Central memory CD8-positive, alpha-beta T cell (primary cell): ENCODE data around the gene PPM1H.
"Not testable (repeated sequence)": the region's sequence is repeated elsewhere in the genome, so short reads cannot be mapped to it uniquely, and the experiment has no call there.

ENCODE experiments used
- ATAC-seq: fragments of 150-1000 bp; cut with Tn5 transposase; replicated peaks from 2 replicates; pipeline ENCODE4 v1.10.0; 2022; ENCODE audit warnings: mild to moderate bottlenecking, moderate FRiP score, moderate number of reproducible peaks; ENCODE audit not compliant: poor library complexity, severe bottlenecking; ENCODE audit errors: extremely low read depth
- DNase-seq, 2 donors: peaks; one replicate each; pipeline ENCODE4 v3.0.0; 2021; ENCODE audit warnings: low spot score in 2 of 2
- H3K27ac Mint-ChIP-seq: one replicate; pipeline ENCODE4 v1.8.0; 2022; ENCODE audit warnings: low read depth, mild to moderate bottlenecking, moderate library complexity, mixed read lengths
- H3K27me3 Mint-ChIP-seq: one replicate; pipeline ENCODE4 v1.8.0; 2022; ENCODE audit warnings: mixed read lengths
- H3K36me3 Mint-ChIP-seq: one replicate; pipeline ENCODE4 v1.8.0; 2022; ENCODE audit warnings: mild to moderate bottlenecking, moderate library complexity, mixed read lengths; ENCODE audit not compliant: insufficient read depth
- H3K4me1 Mint-ChIP-seq: one replicate; pipeline ENCODE4 v1.8.0; 2022; ENCODE audit warnings: mixed read lengths
- H3K4me3 Mint-ChIP-seq: one replicate; pipeline ENCODE4 v1.8.0; 2022; ENCODE audit warnings: mild to moderate bottlenecking, moderate library complexity, mixed read lengths
- H3K9me3 Mint-ChIP-seq: one replicate; pipeline ENCODE4 v1.8.0; 2022; ENCODE audit warnings: mixed read lengths

Gene PPM1H

GRCh38 chr12:62732861-62733427 is 202.0 kb downstream of the PPM1H start:
- no peaks in the 10 kb centered on the region for H3K9me3 Mint-ChIP-seq
- H3K36me3 Mint-ChIP-seq, result no peaks in the 10 kb centered on the region
- H3K27ac Mint-ChIP-seq, result no peak overlapping the region
- H3K4me1 Mint-ChIP-seq, result no peaks in the 10 kb centered on the region
- no peak overlapping the region for H3K4me3 Mint-ChIP-seq
- H3K27me3 Mint-ChIP-seq, result no peaks in the 10 kb centered on the region
- DNase-seq, result no peak
- ATAC-seq, result no peak

- no peaks in the 10 kb centered on the region for H3K27me3 Mint-ChIP-seq
- no peak for DNase-seq
- no peak overlapping the region for H3K27ac Mint-ChIP-seq
- H3K4me1 Mint-ChIP-seq, result no peaks in the 10 kb centered on the region
- ATAC-seq, result no peak
- H3K36me3 Mint-ChIP-seq, result no peaks in the 10 kb centered on the region
- H3K9me3 Mint-ChIP-seq, result no peaks in the 10 kb centered on the region
- no peak overlapping the region for H3K4me3 Mint-ChIP-seq
Measured at GRCh38 chr12:62731055-62731820, 203.7 kb downstream of the PPM1H start.

- ATAC-seq (no peak), DNase-seq (no peak)
- Mint-ChIP-seq H3K27me3 (no peaks in the 10 kb centered on the region), H3K9me3 (no peaks in the 10 kb centered on the region), H3K36me3 (no peaks in the 10 kb centered on the region), H3K4me3 (no peak overlapping the region), H3K27ac (no peak overlapping the region), H3K4me1 (no peaks in the 10 kb centered on the region)
Measured at GRCh38 chr12:62730649-62731048, 204.3 kb downstream of the PPM1H start.

- not testable (repeated sequence) for H3K36me3 Mint-ChIP-seq, H3K4me1 Mint-ChIP-seq, H3K4me3 Mint-ChIP-seq, DNase-seq, ATAC-seq, H3K27ac Mint-ChIP-seq, H3K9me3 Mint-ChIP-seq, H3K27me3 Mint-ChIP-seq
Measured at GRCh38 chr12:62729579-62730544, 205.1 kb downstream of the PPM1H start.

- H3K9me3 Mint-ChIP-seq, result no peaks in the 10 kb centered on the region
- H3K27me3 Mint-ChIP-seq, result no peaks in the 10 kb centered on the region
- H3K4me3 Mint-ChIP-seq, result no peak overlapping the region
- no peaks in the 10 kb centered on the region for H3K36me3 Mint-ChIP-seq
- DNase-seq (no peak), ATAC-seq (no peak)
- no peaks in the 10 kb centered on the region for H3K4me1 Mint-ChIP-seq
- no peak overlapping the region for H3K27ac Mint-ChIP-seq
Measured at GRCh38 chr12:62728741-62729140, 206.2 kb downstream of the PPM1H start.

GRCh38 chr12:62726471-62726980 is 208.4 kb downstream of the PPM1H start:
- Mint-ChIP-seq H3K27me3 (no peaks in the 10 kb centered on the region), H3K4me1 (no peaks in the 10 kb centered on the region), H3K9me3 (no peaks in the 10 kb centered on the region), H3K4me3 (no peak overlapping the region), H3K36me3 (no peaks in the 10 kb centered on the region), H3K27ac (no peak overlapping the region)
- DNase-seq, result no peak
- no peak for ATAC-seq

- ATAC-seq (no peak), DNase-seq (no peak)
- no peaks in the 10 kb centered on the region for H3K9me3 Mint-ChIP-seq
- no peaks in the 10 kb centered on the region for H3K27me3 Mint-ChIP-seq
- H3K4me3 Mint-ChIP-seq, result no peak overlapping the region
- no peaks in the 10 kb centered on the region for H3K36me3 Mint-ChIP-seq
- no peaks in the 10 kb centered on the region for H3K4me1 Mint-ChIP-seq
- no peak overlapping the region for H3K27ac Mint-ChIP-seq
Measured at GRCh38 chr12:62725781-62726180, 209.2 kb downstream of the PPM1H start.

GRCh38 chr12:62724947-62725451 is 210.0 kb downstream of the PPM1H start:
- H3K27ac Mint-ChIP-seq, result no peak overlapping the region
- no peaks in the 10 kb centered on the region for H3K36me3 Mint-ChIP-seq
- H3K4me3 Mint-ChIP-seq, result no peak overlapping the region
- ATAC-seq, result no peak
- H3K27me3 Mint-ChIP-seq, result no peaks in the 10 kb centered on the region
- no peak for DNase-seq
- no peaks in the 10 kb centered on the region for H3K9me3 Mint-ChIP-seq
- no peaks in the 10 kb centered on the region for H3K4me1 Mint-ChIP-seq

- Mint-ChIP-seq H3K9me3 (no peaks in the 10 kb centered on the region), H3K27ac (no peak overlapping the region), H3K36me3 (no peaks in the 10 kb centered on the region), H3K4me1 (no peaks in the 10 kb centered on the region), H3K27me3 (no peaks in the 10 kb centered on the region), H3K4me3 (no peak overlapping the region)
- no peak for DNase-seq
- ATAC-seq, result no peak
Measured at GRCh38 chr12:62724285-62724684, 210.7 kb downstream of the PPM1H start.

- Mint-ChIP-seq H3K36me3 (peaks cover 1% of the 10 kb centered on the region), H3K9me3 (no peaks in the 10 kb centered on the region), H3K27ac (no peak overlapping the region), H3K4me3 (no peak overlapping the region), H3K27me3 (no peaks in the 10 kb centered on the region), H3K4me1 (no peaks in the 10 kb centered on the region)
- no peak for DNase-seq
- no peak for ATAC-seq
Measured at GRCh38 chr12:62722971-62723680, 211.8 kb downstream of the PPM1H start.

GRCh38 chr12:62720661-62721330 is 214.2 kb downstream of the PPM1H start:
- no peak for ATAC-seq
- H3K4me1 Mint-ChIP-seq, result no peaks in the 10 kb centered on the region
- no peak for DNase-seq
- no peak overlapping the region for H3K27ac Mint-ChIP-seq
- H3K4me3 Mint-ChIP-seq, result no peak overlapping the region
- H3K9me3 Mint-ChIP-seq, result no peaks in the 10 kb centered on the region
- peaks cover 1% of the 10 kb centered on the region for H3K36me3 Mint-ChIP-seq
- no peaks in the 10 kb centered on the region for H3K27me3 Mint-ChIP-seq
